ENCODE data around the gene MTAP.

The MTAP gene

DNA sequence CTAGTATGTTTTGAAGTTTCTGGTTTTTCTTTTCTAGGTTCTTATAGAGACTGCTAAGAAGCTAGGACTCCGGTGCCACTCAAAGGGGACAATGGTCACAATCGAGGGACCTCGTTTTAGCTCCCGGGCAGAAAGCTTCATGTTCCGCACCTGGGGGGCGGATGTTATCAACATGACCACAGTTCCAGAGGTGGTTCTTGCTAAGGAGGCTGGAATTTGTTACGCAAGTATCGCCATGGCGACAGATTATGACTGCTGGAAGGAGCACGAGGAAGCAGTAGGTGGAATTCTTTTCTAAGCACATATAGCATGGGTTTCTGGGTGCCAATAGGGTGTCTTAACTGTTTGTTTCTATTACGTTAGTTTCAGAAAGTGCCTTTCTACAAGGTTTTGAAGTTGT lies 52.2 kb downstream of the MTAP start:
- no peak for DNase-seq

DNA sequence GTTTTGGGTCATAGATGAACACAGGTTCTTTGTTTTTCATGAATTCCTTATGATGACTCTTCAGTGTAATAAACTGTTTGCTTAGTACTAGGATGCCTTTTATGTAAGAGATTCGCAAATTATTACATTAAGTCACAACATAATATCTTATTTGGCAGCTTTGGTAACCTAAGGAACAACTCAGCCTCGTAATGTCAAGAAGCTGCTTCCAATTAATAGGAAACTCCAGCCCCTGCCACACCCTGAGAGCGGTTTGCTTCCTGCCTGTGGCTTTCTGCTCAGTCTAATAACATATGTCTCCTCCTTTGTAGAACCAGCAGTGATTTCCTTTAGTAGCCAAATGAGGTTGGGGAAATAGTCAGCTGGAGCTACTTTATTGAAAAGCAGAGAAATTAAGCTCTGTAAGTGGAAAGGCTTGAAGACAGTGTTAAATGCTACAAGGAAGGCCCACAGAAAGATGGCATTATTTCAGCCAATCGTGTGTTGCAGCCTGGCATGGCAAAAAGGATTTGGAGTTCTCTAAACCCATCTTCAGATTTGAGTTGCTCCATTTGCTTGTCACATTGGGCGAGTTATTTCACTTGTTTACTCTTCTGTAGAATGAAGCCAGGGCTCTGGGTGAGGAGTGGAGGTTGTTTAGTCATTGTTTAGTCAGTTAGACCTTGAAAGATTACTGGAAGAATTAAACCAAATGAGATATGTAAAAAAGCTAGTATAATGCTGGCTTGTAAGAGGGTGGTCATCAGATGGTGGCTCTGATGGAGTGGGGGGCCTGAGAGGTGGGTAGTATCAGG lies 54.1 kb downstream of the MTAP start:
- no peak overlapping the region for H3K9ac ChIP-seq (ENCODE audit: low read length)
- TF ChIP-seq, protein P1, sequence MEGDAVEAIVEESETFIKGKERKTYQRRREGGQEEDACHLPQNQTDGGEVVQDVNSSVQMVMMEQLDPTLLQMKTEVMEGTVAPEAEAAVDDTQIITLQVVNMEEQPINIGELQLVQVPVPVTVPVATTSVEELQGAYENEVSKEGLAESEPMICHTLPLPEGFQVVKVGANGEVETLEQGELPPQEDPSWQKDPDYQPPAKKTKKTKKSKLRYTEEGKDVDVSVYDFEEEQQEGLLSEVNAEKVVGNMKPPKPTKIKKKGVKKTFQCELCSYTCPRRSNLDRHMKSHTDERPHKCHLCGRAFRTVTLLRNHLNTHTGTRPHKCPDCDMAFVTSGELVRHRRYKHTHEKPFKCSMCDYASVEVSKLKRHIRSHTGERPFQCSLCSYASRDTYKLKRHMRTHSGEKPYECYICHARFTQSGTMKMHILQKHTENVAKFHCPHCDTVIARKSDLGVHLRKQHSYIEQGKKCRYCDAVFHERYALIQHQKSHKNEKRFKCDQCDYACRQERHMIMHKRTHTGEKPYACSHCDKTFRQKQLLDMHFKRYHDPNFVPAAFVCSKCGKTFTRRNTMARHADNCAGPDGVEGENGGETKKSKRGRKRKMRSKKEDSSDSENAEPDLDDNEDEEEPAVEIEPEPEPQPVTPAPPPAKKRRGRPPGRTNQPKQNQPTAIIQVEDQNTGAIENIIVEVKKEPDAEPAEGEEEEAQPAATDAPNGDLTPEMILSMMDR (IDR thresholded peaks at IDR 0.05; ENCODE audit: low read length): no peak
- no peak for TF ChIP-seq EZH2phosphoT487 (IDR thresholded peaks at IDR 0.05; ENCODE audit: low read length)
- TF ChIP-seq EZH2 (optimal IDR thresholded peaks at IDR 0.05; ENCODE audit: low read depth, low read length): no peak
- no peak overlapping the region for H3K4me3 ChIP-seq (ENCODE audit: low read length)
- no peaks in the 10 kb centered on the region for H3K27me3 ChIP-seq (replicated peaks; ENCODE audit: insufficient read depth, low read length)
- no peak overlapping the region for H3K27ac ChIP-seq (ENCODE audit: low read length)
- H3K4me1 ChIP-seq (ENCODE audit: low read length): no peaks in the 10 kb centered on the region
- H4K20me1 ChIP-seq (ENCODE audit: insufficient read depth, low read length): no peaks in the 10 kb centered on the region
- no peaks in the 10 kb centered on the region for H3K36me3 ChIP-seq (replicated peaks; ENCODE audit: insufficient read depth, low read length)
- H3K79me2 ChIP-seq (ENCODE audit: low read length): no peaks in the 10 kb centered on the region
- H3F3A ChIP-seq (ENCODE audit: insufficient read depth, low read length): no peaks in the 10 kb centered on the region
- no peak for DNase-seq
- H3K9me2 ChIP-seq (replicated peaks; ENCODE audit: insufficient read depth, low read length): no peaks in the 10 kb centered on the region
- H3K9me3 ChIP-seq (replicated peaks; ENCODE audit: insufficient read depth, low read length): no peaks in the 10 kb centered on the region
- no peak overlapping the region for H3K4me2 ChIP-seq (ENCODE audit: low read depth, low read length)
- H2AFZ ChIP-seq (ENCODE audit: low read length): no peak overlapping the region

More for the DNA sequence above, 52.2 kb downstream of the MTAP start:
- H3K27ac ChIP-seq (ENCODE audit: low read length): no peak overlapping the region
- H3F3A ChIP-seq (ENCODE audit: insufficient read depth, low read length): no peaks in the 10 kb centered on the region
- no peak overlapping the region for H2AFZ ChIP-seq (ENCODE audit: low read length)
- no peak overlapping the region for H3K4me2 ChIP-seq (ENCODE audit: low read depth, low read length)
- H3K9ac ChIP-seq (ENCODE audit: low read length): no peak overlapping the region
- H3K79me2 ChIP-seq (ENCODE audit: low read length): no peaks in the 10 kb centered on the region
- no peaks in the 10 kb centered on the region for H3K4me1 ChIP-seq (ENCODE audit: low read length)
- H4K20me1 ChIP-seq (ENCODE audit: insufficient read depth, low read length): no peaks in the 10 kb centered on the region
- no peak for TF ChIP-seq EZH2 (optimal IDR thresholded peaks at IDR 0.05; ENCODE audit: low read depth, low read length)
- H3K36me3 ChIP-seq (replicated peaks; ENCODE audit: insufficient read depth, low read length): no peaks in the 10 kb centered on the region
- H3K9me2 ChIP-seq (replicated peaks; ENCODE audit: insufficient read depth, low read length): no peaks in the 10 kb centered on the region
- H3K4me3 ChIP-seq (ENCODE audit: low read length): no peak overlapping the region
- no peaks in the 10 kb centered on the region for H3K27me3 ChIP-seq (replicated peaks; ENCODE audit: insufficient read depth, low read length)
- H3K9me3 ChIP-seq (replicated peaks; ENCODE audit: insufficient read depth, low read length): no peaks in the 10 kb centered on the region

DNA sequence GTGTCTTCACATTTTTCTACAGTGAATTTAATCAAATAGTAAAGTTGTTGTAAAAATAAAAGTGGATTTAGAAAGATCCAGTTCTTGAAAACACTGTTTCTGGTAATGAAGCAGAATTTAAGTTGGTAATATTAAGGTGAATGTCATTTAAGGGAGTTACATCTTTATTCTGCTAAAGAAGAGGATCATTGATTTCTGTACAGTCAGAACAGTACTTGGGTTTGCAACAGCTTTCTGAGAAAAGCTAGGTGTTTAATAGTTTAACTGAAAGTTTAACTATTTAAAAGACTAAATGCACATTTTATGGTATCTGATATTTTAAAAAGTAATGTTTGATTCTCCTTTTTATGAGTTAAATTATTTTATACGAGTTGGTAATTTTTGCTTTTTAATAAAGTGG lies 60.4 kb downstream of the MTAP start:
- Histone ChIP-seq H3F3A (ENCODE audit: insufficient read depth, low read length) (no peaks in the 10 kb centered on the region), H3K9ac (ENCODE audit: low read length) (no peak overlapping the region), H4K20me1 (ENCODE audit: insufficient read depth, low read length) (no peaks in the 10 kb centered on the region), H3K27ac (ENCODE audit: low read length) (no peak overlapping the region), H3K27me3 (replicated peaks; ENCODE audit: insufficient read depth, low read length) (no peaks in the 10 kb centered on the region), H3K79me2 (ENCODE audit: low read length) (no peaks in the 10 kb centered on the region), H3K36me3 (replicated peaks; ENCODE audit: insufficient read depth, low read length) (no peaks in the 10 kb centered on the region), H3K4me3 (ENCODE audit: low read length) (no peak overlapping the region), H3K4me2 (ENCODE audit: low read depth, low read length) (no peak overlapping the region), H3K9me2 (replicated peaks; ENCODE audit: insufficient read depth, low read length) (no peaks in the 10 kb centered on the region), H2AFZ (ENCODE audit: low read length) (no peak overlapping the region), H3K4me1 (ENCODE audit: low read length) (no peaks in the 10 kb centered on the region), H3K9me3 (replicated peaks; ENCODE audit: insufficient read depth, low read length) (no peaks in the 10 kb centered on the region)
- DNase-seq: no peak
- TF ChIP-seq, protein P1 (IDR thresholded peaks at IDR 0.05; ENCODE audit: low read length): no peak
- TF ChIP-seq EZH2phosphoT487 (IDR thresholded peaks at IDR 0.05; ENCODE audit: low read length) (no peak), EZH2 (optimal IDR thresholded peaks at IDR 0.05; ENCODE audit: low read depth, low read length) (no peak)

DNA sequence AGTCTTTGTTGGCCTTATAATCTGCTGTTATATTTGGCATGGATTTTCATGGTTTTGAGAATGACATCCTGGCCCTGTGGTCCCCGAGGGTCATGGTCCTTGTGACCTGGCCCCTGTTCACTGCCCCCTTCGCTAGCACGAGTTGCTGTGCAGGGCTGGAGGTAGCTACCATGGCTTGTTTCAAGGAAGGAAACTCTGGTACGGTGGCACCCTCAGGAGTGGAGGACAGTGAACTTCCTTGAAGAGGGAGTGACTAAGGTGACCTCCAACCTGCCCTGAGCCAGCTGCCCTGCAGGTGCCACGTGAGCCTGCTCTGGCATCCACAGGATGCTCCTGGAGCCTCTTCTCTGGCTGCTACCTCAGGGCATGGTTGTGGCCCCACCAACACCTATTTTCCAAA lies 62.1 kb downstream of the MTAP start:
- H3K9me3 ChIP-seq (replicated peaks; ENCODE audit: insufficient read depth, low read length): no peaks in the 10 kb centered on the region
- no peaks in the 10 kb centered on the region for H3K9me2 ChIP-seq (replicated peaks; ENCODE audit: insufficient read depth, low read length)
- H3K4me2 ChIP-seq (ENCODE audit: low read depth, low read length): no peak overlapping the region
- H3K4me3 ChIP-seq (ENCODE audit: low read length): no peak overlapping the region
- H3K36me3 ChIP-seq (replicated peaks; ENCODE audit: insufficient read depth, low read length): no peaks in the 10 kb centered on the region
- no peak overlapping the region for H3K27ac ChIP-seq (ENCODE audit: low read length)
- DNase-seq: no peak
- H2AFZ ChIP-seq (ENCODE audit: low read length): no peak overlapping the region
- no peaks in the 10 kb centered on the region for H3K27me3 ChIP-seq (replicated peaks; ENCODE audit: insufficient read depth, low read length)
- TF ChIP-seq, protein P1 (IDR thresholded peaks at IDR 0.05; ENCODE audit: low read length): no peak
- TF ChIP-seq EZH2 (optimal IDR thresholded peaks at IDR 0.05; ENCODE audit: low read depth, low read length) (no peak), EZH2phosphoT487 (IDR thresholded peaks at IDR 0.05; ENCODE audit: low read length) (no peak)
- no peaks in the 10 kb centered on the region for H3K4me1 ChIP-seq (ENCODE audit: low read length)
- no peaks in the 10 kb centered on the region for H4K20me1 ChIP-seq (ENCODE audit: insufficient read depth, low read length)
- no peaks in the 10 kb centered on the region for H3K79me2 ChIP-seq (ENCODE audit: low read length)
- H3K9ac ChIP-seq (ENCODE audit: low read length): no peak overlapping the region
- H3F3A ChIP-seq (ENCODE audit: insufficient read depth, low read length): no peaks in the 10 kb centered on the region

All from MM.1S (cell line).